Measurements from ENCODE around the gene DAGLB.
"Not testable (repeated sequence)": the region's sequence is repeated elsewhere in the genome, so short reads cannot be mapped to it uniquely, and the experiment has no call there.

Gene DAGLB

DNA sequence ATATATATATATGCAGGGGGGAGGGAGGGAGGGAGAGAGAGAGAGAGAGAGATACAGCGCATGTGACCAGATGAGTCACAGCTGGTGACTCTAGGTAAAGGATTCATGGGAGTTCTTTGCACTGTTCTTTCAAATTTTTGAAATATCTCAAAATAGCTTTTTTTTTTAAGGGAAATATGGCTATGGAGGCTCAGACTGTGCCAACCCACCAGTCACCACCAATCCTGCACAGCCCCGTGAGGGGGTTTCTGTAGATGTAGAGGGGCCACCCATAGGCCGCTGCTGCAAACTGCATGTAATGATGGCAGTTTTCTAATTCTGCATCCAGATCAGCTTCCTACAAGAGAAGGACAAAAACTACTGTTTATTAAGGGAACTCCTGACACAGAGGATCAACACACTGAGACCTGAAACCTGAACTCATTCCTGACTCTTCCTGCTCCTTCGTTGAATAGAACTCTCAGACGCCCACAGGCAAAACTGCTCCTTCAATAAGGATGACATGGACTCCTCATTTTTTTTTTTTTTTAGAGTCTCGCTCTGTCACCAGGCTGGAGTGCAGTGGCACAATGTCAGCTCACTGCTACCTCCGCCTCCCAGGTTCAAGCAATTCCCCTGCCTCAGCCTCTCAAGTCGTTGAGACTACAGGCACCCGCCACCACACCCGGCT is 17.3 kb downstream of the DAGLB start:
- DNase-seq (ENCODE audit: low spot score) = peak; percentile 67

- no peak for DNase-seq (ENCODE audit: low spot score)
Measured at GRCh38 chr7:6425948-6426347, 21.8 kb downstream of the DAGLB start.

- DNase-seq (ENCODE audit: low spot score) = no peak
Measured at GRCh38 chr7:6423942-6424701, 23.6 kb downstream of the DAGLB start.

DNA sequence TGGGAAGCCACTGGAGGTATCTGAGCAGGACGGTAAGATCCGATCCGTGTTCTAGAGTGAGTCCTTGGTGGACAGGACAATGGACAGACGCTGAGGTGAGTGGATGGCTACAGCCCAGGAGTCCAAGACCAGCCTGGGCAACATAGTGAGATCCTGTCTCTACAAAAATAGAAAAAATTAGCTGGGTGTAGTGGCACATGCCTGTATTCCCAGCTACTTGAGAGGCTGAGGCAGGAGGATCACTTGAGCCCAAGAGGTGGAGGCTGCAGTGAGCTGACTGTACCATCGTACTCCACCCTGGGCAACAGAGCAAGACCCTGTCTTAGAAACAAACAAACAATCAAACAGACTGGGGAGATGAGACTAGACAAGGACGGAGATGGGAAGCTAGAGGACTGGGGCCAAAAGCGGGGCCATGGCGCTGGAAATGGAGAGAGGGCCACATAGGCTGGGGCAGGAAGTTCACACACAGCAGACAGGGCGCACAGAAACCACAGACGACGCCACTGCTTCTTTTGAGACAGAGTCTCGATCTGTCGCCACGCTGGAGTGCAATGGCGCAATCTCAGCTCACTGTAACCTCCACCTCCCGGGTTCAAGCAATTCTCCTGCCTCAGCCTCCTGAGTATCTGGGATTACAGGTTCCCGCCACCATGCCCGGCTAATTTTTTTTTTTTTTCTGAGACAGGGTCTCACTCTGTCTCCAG is 24.7 kb downstream of the DAGLB start:
- DNase-seq (ENCODE audit: low spot score) = no peak

DNA sequence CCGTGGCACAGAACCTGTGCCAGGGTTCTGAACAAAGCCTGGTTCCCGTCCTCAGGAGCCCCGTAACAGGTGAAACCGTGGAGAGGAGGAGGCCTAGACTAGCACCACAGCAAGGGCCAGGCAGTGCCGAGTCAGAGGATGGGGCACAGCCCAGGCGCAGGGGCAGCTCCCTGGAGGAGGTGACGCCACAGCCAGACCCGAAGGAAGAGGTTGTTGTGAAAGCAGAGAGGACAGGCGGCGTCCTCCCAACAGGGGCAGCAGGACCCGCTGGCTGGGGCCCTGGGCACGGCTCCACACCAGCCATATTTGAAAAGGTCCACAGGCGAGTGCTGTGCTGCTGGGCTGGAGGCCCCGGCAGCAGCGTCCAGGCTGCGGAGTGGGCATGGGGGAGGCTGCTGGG is 25.7 kb downstream of the DAGLB start:
- DNase-seq (ENCODE audit: low spot score) = no peak

GRCh38 chr7:6420680-6421079 is 27.1 kb downstream of the DAGLB start:
- DNase-seq (ENCODE audit: low spot score) = no peak

DNA sequence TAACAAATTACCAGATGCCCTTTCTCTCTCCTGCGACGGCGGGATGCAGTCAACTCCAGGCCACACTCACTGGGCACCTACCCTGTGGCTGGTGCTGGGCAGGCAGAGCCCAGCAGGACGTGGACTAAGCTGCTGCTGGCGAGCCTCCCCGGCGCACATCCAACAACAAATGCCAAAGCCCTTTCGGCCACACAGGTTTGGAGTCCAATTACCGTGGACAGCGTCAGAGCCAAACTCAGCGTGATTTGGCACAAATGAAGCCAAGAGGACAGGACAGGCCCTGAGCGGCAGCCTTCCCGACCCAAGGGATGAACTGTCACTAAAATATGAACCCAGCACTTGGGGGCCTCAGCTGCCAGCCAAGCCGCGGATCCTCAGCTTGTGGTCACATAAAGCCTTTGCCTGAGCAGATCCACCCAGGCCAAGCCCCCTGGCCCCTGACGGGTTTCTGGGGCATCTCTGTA is 28.4 kb downstream of the DAGLB start:
- no peak for DNase-seq (ENCODE audit: low spot score)

DNA sequence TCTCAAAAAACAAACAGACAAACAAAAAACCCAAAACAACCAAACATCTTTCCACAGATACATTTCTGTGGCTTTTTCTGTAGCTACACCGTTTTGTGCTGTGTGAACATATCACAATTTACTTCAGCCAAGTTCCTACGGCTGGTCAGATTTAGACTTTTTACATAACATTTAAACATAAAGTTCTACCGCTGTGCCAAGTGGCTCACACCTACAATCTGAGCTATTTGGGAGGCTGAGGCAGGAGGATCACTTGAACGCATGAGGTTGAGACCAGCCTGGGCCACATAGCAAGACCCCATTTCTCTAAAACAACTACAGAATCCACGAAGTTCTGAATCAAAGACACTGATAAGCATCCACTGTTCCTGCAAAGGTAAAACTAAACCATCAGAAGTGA is 30.3 kb downstream of the DAGLB start:
- DNase-seq (ENCODE audit: low spot score) = no peak

DNA sequence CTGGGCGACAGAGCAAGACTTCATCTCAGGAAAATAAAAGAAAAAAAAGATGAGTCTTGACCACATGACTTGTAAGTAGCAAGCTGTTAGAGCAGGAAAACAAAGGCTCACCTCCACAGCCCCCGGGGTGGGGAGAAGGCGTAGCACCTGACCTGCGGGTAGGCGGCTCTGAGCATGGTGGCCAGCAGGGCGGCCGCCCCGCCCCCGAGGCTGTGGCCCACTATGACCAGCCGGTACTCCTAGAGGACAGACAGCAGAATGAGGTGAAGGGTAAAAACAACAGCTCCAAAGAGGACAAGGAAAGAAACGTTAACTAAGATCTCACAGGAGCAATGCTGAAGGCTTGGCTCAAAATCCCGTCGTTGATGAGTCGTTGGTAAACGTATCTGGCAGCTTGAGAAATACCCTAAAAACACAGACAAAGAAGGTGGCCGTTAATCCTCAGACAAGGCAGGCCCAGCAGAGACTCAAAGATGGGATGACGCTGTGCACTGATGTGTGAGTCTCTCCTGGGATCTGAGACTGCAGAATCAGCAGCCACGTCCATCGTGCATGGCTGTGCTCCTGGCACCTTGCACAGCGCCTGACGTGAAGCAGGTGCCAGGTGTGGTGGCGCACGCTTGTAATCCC is 31.1 kb downstream of the DAGLB start:
- no peak for DNase-seq (ENCODE audit: low spot score)

DNA sequence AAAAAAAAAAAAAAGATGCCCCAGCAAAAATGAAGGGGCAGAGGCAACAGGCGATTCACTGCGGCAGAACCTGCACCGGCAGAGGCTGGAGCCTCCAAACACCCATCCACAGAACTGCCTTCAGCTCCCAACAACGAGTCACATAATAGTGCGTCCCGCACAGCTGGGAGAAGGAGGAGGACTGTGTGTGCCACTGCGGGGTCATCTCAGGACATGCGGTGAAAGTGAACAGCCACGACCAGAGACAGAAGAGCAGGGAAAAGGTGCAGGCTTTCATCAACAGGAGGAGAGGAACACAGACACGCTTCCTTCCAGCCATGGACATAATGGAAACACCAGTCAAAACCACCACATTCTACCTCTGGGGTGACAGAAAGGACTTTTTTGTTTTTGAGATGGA is 34.1 kb downstream of the DAGLB start:
- no peak for DNase-seq (ENCODE audit: low spot score)

DNA sequence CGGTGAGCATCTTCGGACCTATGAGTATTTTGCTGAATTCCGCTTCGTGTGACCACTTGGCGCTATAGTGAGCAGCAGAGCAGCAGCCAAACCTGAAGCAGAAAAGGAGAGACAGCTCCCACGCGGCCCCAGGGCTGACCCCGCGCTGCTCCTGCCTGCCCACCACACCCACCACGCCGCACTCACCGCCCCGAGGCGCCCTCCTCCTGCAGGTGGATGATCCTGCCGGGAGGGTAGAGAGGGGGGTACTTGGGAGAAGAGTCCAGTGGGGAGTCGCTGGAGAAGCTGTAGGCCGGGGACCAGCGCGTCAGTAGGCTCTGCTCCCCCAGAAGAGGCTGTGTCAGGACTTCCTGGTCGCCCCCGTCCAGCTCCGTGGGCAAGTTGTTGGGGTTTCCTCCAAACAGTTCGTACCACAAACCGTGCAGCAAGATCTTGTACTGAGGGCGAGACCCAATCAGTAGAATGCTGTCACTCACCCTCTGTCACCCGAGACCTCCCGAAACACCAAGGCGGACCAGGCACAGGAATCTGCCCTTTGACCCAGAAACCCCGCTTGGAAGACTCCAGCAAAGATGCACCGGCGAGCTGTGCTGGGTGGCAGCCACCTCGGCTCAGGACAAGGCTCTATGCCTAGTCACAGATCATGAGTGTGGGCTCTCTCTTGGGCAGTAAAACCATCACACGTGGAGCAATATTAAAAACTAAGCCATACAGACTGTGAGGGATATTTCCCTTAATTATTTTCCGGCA is 37.6 kb downstream of the DAGLB start:
- DNase-seq (ENCODE audit: low spot score) = no peak

GRCh38 chr7:6409091-6409490 is 38.7 kb downstream of the DAGLB start:
- no peak for DNase-seq (ENCODE audit: low spot score)

DNA sequence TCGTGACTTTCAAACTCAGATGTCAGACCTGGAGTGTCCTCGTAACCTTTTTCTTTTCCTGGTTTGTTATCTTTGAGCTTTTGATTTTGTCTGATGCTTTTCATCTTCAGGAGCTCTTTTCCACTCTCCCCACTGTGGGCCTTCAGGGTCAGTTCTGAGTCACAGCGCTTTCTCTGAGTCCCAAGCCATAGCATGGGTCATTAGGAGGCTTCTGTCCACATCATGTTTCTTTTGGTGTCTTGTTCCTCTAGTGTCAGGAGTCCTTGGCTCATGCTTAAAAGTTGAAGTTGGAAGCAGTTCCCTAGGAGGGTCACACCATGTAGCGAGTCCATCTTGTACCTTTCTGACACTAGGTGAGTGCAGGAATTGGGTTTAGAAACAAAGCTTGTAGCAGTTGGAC is 40.3 kb downstream of the DAGLB start:
- no peak for DNase-seq (ENCODE audit: low spot score)

DNA sequence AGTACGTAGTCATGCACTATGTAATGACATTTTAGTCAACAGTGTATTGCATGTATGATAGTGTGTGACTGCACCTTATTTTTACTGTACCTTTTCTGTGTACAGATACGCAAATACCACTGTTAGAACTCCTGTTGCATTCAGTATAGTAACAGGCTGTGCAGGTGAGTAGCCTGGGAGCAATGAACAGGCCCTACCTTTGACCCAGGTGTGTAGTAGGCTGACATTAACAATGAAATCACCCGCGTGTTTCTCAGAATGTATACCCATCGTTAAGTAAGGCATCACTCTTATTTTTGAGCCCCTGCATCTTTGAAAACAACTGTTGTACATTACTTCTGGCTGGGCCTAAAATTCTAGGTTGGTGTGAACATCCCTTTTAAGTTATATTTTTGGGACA is 41.6 kb downstream of the DAGLB start:
- DNase-seq (ENCODE audit: low spot score) = no peak

DNA sequence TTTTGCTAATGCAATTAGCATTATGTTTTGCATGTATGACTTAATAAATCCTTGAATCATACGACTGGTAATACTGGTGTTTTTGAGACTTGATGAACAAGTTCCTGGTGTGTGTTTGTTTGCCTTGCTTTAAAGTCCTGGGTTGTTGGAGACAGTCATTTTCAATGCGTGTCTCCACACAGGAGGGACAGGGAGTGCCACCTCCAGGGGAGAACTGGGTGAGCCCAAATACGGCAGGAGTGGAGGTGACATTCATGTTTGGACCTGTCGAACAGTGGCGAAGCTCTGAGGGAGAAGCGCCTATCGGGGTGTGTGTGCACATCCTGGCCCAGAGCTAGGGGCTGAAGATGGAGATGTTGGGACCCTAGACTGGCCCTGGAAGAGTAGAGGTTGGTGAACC is 43.8 kb downstream of the DAGLB start:
- no peak for DNase-seq (ENCODE audit: low spot score)

- DNase-seq (ENCODE audit: low spot score) = no peak
Measured at GRCh38 chr7:6402741-6403140, 45.0 kb downstream of the DAGLB start.

DNA sequence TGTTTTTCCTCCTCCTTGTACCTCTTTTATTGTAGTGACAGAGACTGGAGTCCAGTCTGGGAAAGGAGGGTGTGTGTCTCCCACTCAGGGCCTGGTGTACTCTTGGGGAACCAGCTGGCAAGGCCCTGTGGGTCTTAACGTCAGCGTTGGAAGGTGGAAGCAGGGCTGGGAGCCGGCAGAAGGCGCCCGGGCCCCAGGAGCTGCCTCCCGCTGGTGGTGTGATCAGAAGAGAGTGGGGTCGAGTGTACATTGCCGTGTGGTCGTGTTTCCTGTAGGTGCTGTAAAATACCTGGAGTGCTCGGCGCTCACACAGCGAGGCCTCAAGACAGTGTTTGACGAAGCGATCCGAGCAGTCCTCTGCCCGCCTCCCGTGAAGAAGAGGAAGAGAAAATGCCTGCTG is 45.7 kb downstream of the DAGLB start:
- DNase-seq (ENCODE audit: low spot score) = no peak

- no peak for DNase-seq (ENCODE audit: low spot score)
Measured at GRCh38 chr7:6401536-6401935, 46.2 kb downstream of the DAGLB start.

DNA sequence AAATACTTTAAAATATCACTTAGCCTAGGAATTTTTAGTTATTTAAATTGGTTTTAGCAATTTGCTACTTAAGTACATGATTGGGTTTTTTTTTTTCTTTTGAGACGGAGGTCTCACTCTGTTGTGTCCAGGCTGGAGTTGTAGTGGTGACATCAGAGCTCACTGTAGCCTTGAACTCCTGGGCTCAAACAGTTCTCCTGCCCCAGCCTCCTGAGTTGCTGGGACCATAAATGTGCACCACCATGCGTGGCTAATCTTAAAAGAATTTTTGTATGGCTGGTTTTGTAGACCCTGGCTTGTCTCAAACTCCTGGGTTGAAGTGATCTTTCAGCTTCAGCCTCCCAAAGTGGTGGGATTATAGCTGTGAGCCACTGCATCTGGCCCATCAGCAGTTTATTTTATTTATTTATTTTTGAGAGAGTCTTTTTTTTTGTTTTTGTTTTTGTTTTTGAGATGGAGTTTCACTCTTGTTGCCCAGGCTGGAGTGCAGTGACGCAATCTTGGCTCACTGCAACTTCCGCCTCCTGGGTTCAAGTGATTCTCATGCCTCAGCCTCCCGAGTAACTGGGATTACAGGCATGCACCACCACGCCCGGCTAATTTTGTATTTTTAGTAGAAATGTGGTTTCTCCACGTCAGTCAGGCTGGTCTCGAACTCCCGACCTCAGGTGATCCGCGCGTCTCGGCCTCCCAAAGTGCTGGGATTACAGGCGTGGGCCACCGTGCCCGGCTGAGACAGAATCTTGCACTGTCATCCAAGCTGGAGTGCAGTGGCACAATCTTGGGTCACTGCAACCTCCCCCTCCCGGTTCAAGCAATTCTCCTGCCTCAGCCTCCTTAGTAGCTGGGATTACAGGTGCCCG is 47.3 kb downstream of the DAGLB start:
- not testable (repeated sequence) for DNase-seq (ENCODE audit: low spot score)

DNA sequence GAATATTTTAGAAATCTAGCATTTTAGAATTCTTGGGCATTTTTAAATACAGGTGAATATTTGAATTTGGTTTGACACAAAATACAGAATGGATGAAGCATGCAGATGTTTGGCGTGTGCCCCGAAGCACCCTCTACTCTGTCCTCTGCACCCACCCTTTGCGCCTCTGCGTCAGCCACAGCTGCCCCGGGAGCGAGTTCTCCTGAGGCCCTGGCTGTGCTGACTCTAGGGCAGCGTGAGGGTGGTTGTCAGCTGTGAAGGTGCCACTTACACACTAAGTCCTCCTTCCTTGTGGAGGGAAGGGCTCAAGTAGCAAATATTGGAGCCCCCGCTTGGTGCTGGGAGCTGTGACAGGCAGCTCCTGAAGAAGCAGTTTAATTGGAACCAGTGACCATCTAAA is 48.4 kb downstream of the DAGLB start:
- no peak for DNase-seq (ENCODE audit: low spot score)

- no peak for DNase-seq (ENCODE audit: low spot score)
Measured at GRCh38 chr7:6398943-6399342, 48.8 kb downstream of the DAGLB start.

All from hepatic stellate cell (primary cell).